Measurements from ENCODE around the gene NOTUM.

The NOTUM gene

DNA sequence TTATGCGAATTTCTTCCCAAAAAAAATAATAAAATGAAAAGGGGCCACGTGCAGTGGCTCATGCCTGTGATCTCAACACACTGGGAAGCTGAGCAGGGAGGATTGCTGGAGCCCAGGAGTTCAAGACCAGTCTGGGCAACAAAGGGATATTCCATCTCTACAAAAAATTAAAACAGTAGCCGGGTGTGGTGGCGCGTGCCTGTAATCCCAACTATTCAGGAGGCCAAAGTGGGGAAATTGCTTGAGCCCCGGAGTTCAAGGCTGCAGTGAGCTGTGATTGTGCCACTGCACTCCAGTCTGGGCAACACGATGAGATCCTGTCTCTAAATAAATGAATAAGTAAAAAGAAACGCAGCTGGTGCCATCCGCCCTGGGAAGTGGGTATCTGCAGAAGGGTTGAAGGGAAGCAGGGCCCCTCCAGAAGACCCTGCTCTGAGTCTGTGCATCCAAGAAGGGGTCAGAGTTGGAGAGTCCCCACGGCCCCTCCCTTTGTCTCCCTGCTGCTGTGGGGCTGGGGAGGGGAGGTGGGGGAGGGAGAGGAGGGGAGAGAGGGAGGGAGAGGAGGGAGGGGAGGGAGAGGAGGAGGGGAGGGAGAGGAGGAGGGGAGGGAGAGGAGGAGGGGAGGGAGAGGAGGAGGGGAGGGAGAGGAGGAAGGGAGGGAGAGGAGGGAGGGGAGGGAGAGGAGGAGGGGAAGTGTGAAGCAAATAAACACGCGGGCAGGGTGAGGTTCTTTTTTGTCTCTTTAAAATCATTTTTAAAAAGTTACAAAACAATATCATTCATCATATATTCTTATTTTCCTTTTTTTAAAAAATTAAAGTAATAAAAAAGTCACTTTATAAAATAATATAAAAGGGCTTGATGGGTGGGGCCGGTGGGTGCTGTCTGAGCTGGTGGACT, 9.0 kb downstream of the NOTUM start:
- Histone ChIP-seq H3K9ac (ENCODE audit: low read depth, low read length, poor library complexity, severe bottlenecking) (no peak overlapping the region), H3K4me2 (ENCODE audit: low read depth, low read length, poor library complexity, severe bottlenecking) (no peak overlapping the region), H3K79me2 (ENCODE audit: insufficient read depth, low read length) (no peaks in the 10 kb centered on the region), H3K9me2 (replicated peaks; ENCODE audit: low read depth, low read length) (no peaks in the 10 kb centered on the region), H4K20me1 (ENCODE audit: insufficient read depth, low read length, poor library complexity, severe bottlenecking) (no peaks in the 10 kb centered on the region), H2AFZ (ENCODE audit: low read length) (no peak overlapping the region), H3K27me3 (ENCODE audit: insufficient read depth, low read length, poor library complexity, severe bottlenecking) (no peaks in the 10 kb centered on the region), H3K36me3 (ENCODE audit: insufficient read depth, low read length) (no peaks in the 10 kb centered on the region), H3K4me1 (ENCODE audit: insufficient read depth, low read length, poor library complexity, severe bottlenecking) (no peaks in the 10 kb centered on the region), H3K9me3 (ENCODE audit: insufficient read depth, low read depth, low read length) (no peaks in the 10 kb centered on the region), H3K4me3 (ENCODE audit: low read length, poor library complexity, severe bottlenecking) (no peak overlapping the region), H3F3A (ENCODE audit: low read depth) (no peaks in the 10 kb centered on the region)
- TF ChIP-seq, protein P1, sequence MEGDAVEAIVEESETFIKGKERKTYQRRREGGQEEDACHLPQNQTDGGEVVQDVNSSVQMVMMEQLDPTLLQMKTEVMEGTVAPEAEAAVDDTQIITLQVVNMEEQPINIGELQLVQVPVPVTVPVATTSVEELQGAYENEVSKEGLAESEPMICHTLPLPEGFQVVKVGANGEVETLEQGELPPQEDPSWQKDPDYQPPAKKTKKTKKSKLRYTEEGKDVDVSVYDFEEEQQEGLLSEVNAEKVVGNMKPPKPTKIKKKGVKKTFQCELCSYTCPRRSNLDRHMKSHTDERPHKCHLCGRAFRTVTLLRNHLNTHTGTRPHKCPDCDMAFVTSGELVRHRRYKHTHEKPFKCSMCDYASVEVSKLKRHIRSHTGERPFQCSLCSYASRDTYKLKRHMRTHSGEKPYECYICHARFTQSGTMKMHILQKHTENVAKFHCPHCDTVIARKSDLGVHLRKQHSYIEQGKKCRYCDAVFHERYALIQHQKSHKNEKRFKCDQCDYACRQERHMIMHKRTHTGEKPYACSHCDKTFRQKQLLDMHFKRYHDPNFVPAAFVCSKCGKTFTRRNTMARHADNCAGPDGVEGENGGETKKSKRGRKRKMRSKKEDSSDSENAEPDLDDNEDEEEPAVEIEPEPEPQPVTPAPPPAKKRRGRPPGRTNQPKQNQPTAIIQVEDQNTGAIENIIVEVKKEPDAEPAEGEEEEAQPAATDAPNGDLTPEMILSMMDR (conservative IDR thresholded peaks at IDR 0.05; ENCODE audit: low read length): no peak
- no peak for TF ChIP-seq EZH2phosphoT487 (IDR thresholded peaks at IDR 0.05; ENCODE audit: borderline replicate concordance)

DNA sequence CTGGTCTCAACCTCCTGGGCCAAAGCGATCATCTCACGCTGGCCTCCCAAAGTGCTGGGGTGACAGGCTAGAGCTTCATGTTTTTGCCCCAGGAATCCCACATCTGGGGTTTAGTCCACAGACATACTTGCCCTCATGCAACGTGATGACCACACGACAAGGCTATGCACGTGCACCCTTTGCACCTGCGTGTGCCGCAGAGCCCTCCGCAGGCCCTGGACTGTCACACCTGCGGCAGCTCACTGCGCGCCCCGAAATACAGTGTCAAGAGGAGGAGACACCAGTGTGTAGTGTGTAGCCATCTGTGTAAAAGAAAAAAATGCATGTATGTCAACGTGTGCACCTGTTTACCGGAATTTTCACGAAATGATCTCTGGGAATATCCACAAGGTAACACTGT, 10.5 kb downstream of the NOTUM start:
- Histone ChIP-seq H3K9ac (ENCODE audit: low read depth, low read length, poor library complexity, severe bottlenecking) (no peak overlapping the region), H3K4me1 (ENCODE audit: insufficient read depth, low read length, poor library complexity, severe bottlenecking) (no peaks in the 10 kb centered on the region), H3K9me3 (ENCODE audit: insufficient read depth, low read depth, low read length) (no peaks in the 10 kb centered on the region), H3K9me2 (replicated peaks; ENCODE audit: low read depth, low read length) (no peaks in the 10 kb centered on the region), H3F3A (ENCODE audit: low read depth) (no peaks in the 10 kb centered on the region), H3K27me3 (ENCODE audit: insufficient read depth, low read length, poor library complexity, severe bottlenecking) (no peaks in the 10 kb centered on the region), H3K4me3 (ENCODE audit: low read length, poor library complexity, severe bottlenecking) (no peak overlapping the region), H3K4me2 (ENCODE audit: low read depth, low read length, poor library complexity, severe bottlenecking) (no peak overlapping the region), H2AFZ (ENCODE audit: low read length) (no peak overlapping the region), H3K36me3 (ENCODE audit: insufficient read depth, low read length) (no peaks in the 10 kb centered on the region), H3K79me2 (ENCODE audit: insufficient read depth, low read length) (no peaks in the 10 kb centered on the region), H4K20me1 (ENCODE audit: insufficient read depth, low read length, poor library complexity, severe bottlenecking) (no peaks in the 10 kb centered on the region)
- TF ChIP-seq EZH2phosphoT487 (IDR thresholded peaks at IDR 0.05; ENCODE audit: borderline replicate concordance): no peak
- TF ChIP-seq, protein P1 (conservative IDR thresholded peaks at IDR 0.05; ENCODE audit: low read length): no peak

DNA sequence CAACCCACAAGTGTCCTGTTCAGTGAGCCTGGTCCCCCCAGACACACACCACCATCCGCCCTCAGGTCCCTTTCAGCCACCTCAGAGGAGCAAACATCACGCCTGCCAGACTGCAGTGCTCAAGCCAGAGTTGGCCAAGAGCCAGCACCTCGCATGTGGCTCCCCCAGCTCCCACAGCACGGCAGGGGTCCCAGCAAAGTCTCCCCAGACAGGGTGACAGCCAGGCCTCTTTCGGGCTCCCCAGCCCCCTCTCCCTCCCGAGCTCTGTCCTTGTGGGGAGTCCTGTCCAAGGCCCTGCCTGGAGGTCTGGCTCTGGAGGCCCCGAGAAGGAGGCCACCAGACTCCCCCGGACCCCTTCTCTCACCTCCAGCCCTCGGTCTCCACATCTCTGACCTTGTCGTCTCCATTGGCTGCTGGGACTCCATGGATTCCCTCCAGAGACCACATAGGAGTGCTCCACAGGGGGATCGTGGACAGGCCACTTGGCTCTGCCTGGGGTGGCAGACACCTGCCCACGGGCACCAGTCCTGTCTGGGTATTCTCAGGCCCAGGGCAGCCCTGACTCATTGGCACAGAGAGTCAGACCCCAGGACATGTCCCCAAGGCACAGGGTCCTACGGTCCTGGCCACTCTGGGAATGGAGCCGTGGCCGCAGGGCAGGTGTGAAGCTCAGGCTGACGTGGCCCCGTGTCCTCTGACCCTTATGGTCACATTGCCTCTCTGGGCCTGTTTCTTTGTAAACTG, 12.2 kb downstream of the NOTUM start:
- no peak overlapping the region for H2AFZ ChIP-seq (ENCODE audit: low read length)
- H3K79me2 ChIP-seq (ENCODE audit: insufficient read depth, low read length): no peaks in the 10 kb centered on the region
- H3F3A ChIP-seq (ENCODE audit: low read depth): no peaks in the 10 kb centered on the region
- H3K4me1 ChIP-seq (ENCODE audit: insufficient read depth, low read length, poor library complexity, severe bottlenecking): no peaks in the 10 kb centered on the region
- H4K20me1 ChIP-seq (ENCODE audit: insufficient read depth, low read length, poor library complexity, severe bottlenecking): no peaks in the 10 kb centered on the region
- no peak for TF ChIP-seq EZH2phosphoT487 (IDR thresholded peaks at IDR 0.05; ENCODE audit: borderline replicate concordance)
- TF ChIP-seq, protein P1 (conservative IDR thresholded peaks at IDR 0.05; ENCODE audit: low read length): no peak
- no peak overlapping the region for H3K4me3 ChIP-seq (ENCODE audit: low read length, poor library complexity, severe bottlenecking)
- H3K27me3 ChIP-seq (ENCODE audit: insufficient read depth, low read length, poor library complexity, severe bottlenecking): no peaks in the 10 kb centered on the region
- H3K9me2 ChIP-seq (replicated peaks; ENCODE audit: low read depth, low read length): no peaks in the 10 kb centered on the region
- no peaks in the 10 kb centered on the region for H3K36me3 ChIP-seq (ENCODE audit: insufficient read depth, low read length)
- no peak overlapping the region for H3K9ac ChIP-seq (ENCODE audit: low read depth, low read length, poor library complexity, severe bottlenecking)
- H3K4me2 ChIP-seq (ENCODE audit: low read depth, low read length, poor library complexity, severe bottlenecking): no peak overlapping the region
- no peaks in the 10 kb centered on the region for H3K9me3 ChIP-seq (ENCODE audit: insufficient read depth, low read depth, low read length)
